GM21717 (cell line): ENCODE data around the gene TLCD3A.
"Not testable (repeated sequence)": the region's sequence is repeated elsewhere in the genome, so short reads cannot be mapped to it uniquely, and the experiment has no call there.

Experiments
- ATAC-seq: cut with Tn5 transposase; IDR thresholded peaks from one replicate; pipeline ENCODE4 v1.9.1; 2021; ENCODE audit warnings: mild to moderate bottlenecking, moderate library complexity; ENCODE audit not compliant: unreplicated experiment

The TLCD3A gene

GRCh38 chr17:732067-732901 is at the start of gene TLCD3A:
TSS of gene TLCD3A (plus strand) at chr17:732596. CDS start at chr17:732648, 52 bp downstream.
- ATAC-seq, result peak; percentile 52

GRCh38 chr17:683040-683439 is 49.4 kb upstream of the TLCD3A start:
- no peak for ATAC-seq

GRCh38 chr17:683499-684254 is 48.7 kb upstream of the TLCD3A start:
- no peak for ATAC-seq

- ATAC-seq, result no peak
Measured at GRCh38 chr17:685006-685405, 47.4 kb upstream of the TLCD3A start.

- ATAC-seq, result no peak
Measured at GRCh38 chr17:688100-688989, 44.1 kb upstream of the TLCD3A start.

GRCh38 chr17:689556-690275 is 42.7 kb upstream of the TLCD3A start:
- no peak for ATAC-seq

- no peak for ATAC-seq
Measured at GRCh38 chr17:690361-690760, 42.0 kb upstream of the TLCD3A start.

- no peak for ATAC-seq
Measured at GRCh38 chr17:691423-691822, 41.0 kb upstream of the TLCD3A start.

- no peak for ATAC-seq
Measured at GRCh38 chr17:692116-692515, 40.3 kb upstream of the TLCD3A start.

- ATAC-seq, result no peak
Measured at GRCh38 chr17:693791-694638, 38.4 kb upstream of the TLCD3A start.

GRCh38 chr17:696369-696768 is 36.0 kb upstream of the TLCD3A start:
- ATAC-seq, result no peak

GRCh38 chr17:697682-698081 is 34.7 kb upstream of the TLCD3A start:
- ATAC-seq, result no peak

GRCh38 chr17:698096-698495 is 34.3 kb upstream of the TLCD3A start:
- ATAC-seq, result not testable (repeated sequence)

- ATAC-seq, result no peak
Measured at GRCh38 chr17:699345-699744, 33.1 kb upstream of the TLCD3A start.

GRCh38 chr17:700504-701094 is 31.8 kb upstream of the TLCD3A start:
- ATAC-seq, result no peak

- no peak for ATAC-seq
Measured at GRCh38 chr17:703081-703875, 29.1 kb upstream of the TLCD3A start.

GRCh38 chr17:704111-704864 is 28.1 kb upstream of the TLCD3A start:
- no peak for ATAC-seq

- ATAC-seq, result no peak
Measured at GRCh38 chr17:705011-705410, 27.4 kb upstream of the TLCD3A start.
